HG02588 (cell line): ENCODE measurements around the gene RCC2.
A peak's percentile ranks its signal among the peaks of the same experiment; 100 is the strongest.

ENCODE experiments used
- ATAC-seq: cut with Tn5 transposase; IDR thresholded peaks from one replicate; pipeline ENCODE4 v1.9.1; 2021; ENCODE audit warnings: mild to moderate bottlenecking, moderate library complexity; ENCODE audit not compliant: unreplicated experiment

The RCC2 gene

DNA sequence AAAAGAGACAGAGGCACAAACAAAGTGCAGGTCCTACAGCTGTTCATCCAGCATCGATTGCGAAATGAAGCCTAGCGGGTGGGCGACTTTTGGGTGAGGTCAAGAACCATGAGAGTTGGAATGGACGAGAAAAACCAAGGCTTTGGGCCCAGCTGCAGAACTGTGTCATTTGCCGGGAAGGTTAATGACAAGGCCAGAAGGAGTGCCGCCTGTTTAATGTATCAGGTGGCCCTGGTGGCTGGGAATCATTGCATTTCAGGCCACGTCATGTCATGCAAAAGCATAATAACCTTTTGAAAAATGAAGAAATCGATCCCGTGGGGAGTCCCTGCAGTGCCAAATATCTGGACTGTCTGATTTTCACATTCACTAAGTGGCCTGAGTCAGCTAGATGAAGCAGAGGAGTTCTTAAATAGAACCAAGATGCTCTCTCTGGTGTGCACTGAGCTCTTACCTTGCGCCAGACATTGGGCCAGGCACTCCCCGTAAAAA is 8.1 kb upstream of the RCC2 start:
- no peak for ATAC-seq

- ATAC-seq, result no peak
These were observed 3.4 kb upstream of the RCC2 start for GRCh38 chr1:17442841-17443240.

DNA sequence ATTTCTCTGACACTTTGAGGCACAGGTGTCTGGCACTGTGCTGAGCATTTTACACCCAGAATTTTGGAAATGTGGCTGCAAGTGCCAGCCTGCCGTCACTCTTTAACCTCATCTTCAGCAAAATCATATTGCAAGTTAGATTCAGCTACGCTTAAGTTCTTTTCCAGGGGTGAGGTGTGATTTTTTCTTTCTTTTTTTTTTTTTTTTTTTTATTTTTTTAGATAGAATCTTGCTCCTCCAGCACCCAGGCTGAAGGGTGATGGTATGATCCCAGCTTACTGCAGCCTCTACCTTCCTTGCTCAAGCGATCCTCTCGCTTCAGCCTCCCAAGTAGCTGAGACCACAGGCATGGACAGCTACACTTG is 2.5 kb upstream of the RCC2 start:
- no peak for ATAC-seq

- no peak for ATAC-seq
These were observed 2.0 kb upstream of the RCC2 start for GRCh38 chr1:17441265-17441992.

- ATAC-seq, result no peak
These were observed 1.3 kb upstream of the RCC2 start for GRCh38 chr1:17440827-17441168.

DNA sequence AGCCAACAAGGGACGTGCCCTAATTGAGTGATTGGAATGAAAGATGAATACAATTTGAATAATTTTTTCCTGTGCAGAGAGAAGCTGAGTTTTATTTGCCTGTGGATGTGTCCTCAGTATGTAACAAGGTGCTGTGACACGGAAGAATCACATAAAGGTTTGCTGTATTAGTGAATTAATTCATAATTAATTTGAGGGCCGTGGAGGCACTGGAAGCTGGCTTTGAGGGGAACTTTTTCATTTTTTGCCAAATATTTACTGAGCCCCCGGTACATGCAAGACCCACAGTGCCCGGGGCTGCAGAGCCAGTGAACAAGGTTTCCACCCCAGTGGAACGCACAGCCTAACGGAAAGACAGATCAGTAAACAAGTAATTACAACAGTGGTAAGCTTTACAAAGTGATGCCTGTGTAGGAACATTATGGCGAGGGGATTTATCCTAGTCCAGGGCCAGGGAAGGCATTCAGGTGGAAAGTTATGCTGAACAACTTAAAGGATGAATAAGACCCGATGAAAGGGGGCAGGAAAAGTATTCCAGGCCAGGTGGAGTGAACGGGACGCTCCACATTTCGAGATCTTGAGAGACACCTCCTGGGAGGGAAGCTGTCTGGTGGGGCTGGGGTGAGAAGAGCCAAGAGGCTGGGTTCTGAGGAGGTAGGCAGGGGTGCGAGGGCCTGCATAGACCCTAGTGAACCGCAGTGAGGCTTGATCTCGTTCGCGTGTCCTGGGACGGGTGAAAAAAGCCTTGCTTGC is 773 bp upstream of the RCC2 start:
- no peak for ATAC-seq

DNA sequence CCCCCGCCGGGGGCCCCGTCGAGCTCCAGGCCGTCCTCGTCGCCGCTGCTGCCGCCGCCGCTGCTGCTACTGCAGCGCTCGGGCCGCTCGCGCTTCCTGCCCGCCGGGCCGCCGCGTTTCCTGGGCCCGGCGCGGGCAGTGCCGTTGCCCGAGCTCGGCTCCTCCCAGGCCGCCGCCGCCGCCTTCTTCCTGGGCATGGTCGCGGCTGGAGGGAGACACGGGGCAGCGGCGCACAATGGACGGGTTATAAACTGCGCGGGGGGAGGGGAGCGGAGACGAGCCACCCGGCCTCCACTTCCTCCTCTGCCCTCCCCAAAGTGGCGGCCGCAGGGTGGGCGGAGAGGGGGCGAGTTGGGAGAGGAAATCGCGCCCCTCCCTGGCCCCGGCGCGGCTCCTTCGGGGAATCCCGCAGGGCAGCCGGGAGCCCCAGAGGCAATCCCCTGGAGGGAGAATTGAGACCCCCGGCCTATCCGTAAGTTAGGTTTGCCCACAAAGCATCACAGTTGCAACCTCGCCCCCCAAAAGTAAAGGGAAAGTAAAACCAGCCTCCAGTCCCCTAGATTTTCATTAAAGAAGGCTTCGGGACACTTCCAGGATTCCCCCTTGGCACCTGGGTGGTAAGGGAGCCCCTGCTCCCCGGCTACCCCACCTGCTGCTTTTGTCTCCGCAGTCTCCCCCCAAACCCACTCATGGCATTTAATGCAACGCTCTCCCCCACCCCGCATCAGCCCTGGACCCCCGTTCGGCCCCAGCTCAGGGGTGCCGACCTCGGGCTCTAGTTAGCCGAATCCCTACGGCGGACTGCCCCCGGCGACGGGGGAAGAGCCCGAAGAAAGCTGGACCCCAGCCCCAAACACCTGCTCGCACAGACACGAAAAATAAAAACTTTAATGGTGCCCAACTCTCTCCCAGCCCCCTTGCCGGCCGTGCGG is 893 bp downstream of the RCC2 start:
- ATAC-seq, result peak; percentile 37

GRCh38 chr1:17437580-17438317 is 1.7 kb downstream of the RCC2 start:
- ATAC-seq, result peak; percentile 31

GRCh38 chr1:17437260-17437579 is 2.3 kb downstream of the RCC2 start:
- peak; percentile 2 for ATAC-seq

DNA sequence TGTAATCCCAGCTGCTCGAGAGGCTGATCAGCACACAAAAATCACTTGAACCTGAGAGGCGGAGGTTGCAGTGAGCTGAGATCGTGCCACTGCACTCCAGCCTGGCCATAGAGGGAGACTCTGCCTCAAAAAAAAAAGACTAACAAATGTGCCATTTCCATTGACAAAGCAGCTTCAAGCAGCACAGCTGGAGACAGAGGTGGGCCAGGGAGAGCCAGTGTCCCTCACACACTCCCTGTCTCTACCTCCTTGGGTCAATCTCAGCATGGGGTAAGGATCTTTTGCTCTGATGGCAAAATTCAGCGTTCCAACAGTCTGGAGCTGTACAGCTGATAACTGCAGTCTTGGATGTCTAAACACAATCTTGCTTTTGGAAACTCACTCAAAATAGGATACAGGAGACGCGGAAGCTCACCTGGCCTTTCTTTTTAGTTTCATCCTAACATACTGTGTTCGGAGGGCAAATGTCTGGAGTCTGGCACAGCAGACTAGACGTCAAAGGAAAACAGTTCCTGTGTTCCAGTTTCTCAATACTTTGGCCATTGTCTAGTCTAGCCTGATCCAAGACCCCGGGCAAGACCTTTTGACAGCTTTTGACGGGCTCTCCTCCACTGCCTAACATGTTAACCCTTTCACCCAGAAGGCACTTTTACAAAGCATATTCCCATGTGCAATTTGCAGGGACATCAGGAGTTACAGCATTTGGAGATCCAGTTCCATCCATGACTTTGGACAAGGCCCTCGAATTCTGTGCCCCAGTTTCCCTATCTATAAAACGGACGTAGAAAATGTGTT is 2.9 kb downstream of the RCC2 start:
- ATAC-seq, result no peak

GRCh38 chr1:17434601-17435000 is 4.9 kb downstream of the RCC2 start:
- no peak for ATAC-seq

- ATAC-seq, result no peak
These were observed 5.5 kb downstream of the RCC2 start for GRCh38 chr1:17434016-17434415.

DNA sequence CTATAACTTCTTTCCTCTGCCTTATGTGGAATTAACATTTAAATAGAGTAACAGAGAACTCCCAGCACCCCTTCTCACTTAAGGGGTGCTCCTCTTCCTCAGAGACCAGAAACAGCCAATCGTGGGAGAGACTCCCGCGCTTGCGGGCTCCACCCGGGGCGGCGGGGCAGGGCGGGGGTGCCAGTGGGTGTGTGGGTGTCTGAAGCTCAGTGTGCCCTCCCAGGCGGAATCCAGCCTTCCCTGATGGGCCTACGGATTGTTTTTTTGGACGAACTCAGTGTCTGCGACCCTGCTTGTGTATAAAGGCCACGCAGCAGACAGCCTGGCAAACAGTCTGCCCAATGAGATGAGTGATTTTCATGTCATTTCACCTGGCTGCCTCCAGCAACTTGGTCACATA is 6.2 kb downstream of the RCC2 start:
- ATAC-seq, result no peak

- ATAC-seq, result no peak
These were observed 7.1 kb downstream of the RCC2 start for GRCh38 chr1:17432412-17432811.

GRCh38 chr1:17429183-17429582 is 10.3 kb downstream of the RCC2 start:
- ATAC-seq, result no peak

DNA sequence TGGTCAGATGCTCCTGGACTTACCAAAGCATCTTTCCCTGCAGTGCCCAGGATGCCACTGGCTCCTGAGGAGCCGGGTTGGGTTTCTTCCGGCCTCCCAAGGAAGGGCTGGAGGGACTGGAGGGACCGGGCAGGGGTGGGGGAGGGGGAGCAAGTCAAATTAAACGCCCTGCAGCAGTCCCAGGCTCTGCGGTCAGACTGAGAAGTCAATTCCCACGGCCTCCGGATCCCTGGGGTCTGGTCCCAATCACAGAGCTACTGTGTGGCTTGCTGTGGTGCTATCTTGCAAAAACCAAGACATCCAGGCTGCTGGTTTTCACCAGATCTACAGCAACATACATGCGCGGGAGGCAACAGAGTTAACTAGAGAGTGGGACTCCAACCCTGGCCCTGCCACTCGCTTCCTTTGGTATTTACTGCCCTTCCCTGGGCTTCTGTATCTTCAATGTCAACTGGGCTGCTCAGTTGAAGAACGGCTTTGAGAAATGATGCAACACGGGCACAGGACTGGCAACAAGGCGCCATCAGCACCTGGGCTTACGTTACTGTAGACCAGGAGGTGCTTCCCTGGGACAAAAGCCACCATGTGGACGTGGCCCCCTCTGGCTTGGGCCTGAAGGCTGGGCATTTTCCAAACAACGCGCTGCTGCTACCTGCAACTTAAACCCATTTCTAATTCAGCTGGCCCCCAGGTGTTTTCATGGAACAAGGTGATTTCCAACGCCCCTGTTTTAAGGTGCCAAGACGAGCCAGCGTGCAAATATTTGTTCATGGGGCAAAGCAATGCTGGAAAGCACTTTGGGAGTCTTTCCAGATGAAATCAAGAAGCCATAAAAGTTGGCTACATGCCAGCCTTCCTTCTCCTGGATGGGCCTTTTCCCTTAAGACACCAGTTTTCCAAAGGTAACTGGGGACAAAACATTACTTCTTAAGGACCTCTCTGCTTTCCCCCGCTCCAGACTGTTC is 11.5 kb downstream of the RCC2 start:
- ATAC-seq, result no peak

DNA sequence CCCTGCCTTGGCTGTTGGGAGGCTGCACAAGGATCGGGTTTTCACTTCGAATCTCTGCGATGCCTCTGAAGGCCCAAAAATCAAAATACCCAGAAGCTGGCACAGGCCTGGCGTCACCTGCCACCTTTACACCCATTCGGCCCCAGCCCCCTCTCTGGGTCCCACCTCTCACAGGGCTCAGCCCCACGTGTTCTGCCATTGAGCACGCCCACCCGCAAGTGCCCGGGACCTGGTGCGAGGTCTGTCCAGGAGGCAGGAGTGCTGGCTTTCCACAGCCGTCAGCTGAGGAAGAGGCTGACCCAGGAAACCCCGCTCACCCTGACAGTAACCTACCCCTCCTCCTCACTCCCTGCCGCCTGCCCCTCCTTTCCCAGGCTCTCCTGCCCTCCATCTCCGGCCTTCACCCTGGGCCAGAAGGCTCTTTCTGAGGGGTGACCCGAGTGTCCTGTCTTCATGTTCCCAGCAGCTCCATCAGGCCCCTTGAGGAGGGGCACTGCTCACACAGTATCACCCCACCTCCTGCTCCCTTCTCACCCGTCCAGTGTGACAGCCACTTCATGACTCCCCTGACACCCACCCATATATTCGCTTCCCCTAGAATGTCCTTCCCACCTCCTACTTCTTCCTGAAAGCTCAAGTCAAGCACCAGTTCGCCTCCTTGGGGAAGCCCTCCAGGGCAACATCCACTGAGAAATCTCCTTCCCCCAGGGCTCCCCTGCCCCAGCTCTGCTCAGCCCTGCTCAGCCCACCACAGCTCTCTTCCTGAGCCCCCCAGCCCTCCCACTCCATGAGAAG is 13.5 kb downstream of the RCC2 start:
- no peak for ATAC-seq

DNA sequence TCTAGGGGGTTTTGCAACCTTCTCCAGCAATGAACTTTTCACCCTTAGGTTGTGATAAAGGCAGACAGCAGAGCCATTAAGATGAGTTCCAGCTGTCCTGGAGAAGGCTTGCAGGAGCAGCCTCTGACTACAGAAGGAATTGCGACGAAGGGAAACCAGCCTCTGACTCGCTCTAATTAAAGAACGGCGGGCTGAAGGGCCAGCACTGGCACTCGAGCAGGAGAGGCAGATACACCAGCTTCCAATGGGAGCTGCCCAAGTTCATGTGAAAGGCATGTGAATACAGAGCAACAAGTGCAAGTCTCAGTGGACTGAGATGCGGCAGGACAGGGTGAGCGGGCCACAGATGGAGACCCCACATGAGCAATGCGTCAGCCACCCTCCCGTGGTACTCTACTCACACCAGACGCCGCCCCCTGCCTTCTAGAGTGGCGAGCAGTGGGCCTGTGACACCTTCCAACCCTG is 15.7 kb downstream of the RCC2 start:
- ATAC-seq, result no peak
